HepG2 (cell line): ENCODE results near the gene ZNF341. TPM values are rescaled to one million over a fixed set of nuclear protein-coding genes. Genes with fewer than 3 reads are reported as not detected.

Experiments
- PHF8 ChIP-seq: sonication (generic); formaldehyde crosslinking; IDR thresholded peaks from 2 replicates; pipeline ENCODE4 v1.5.0; 2020; ENCODE audit warnings: missing genetic modification reagents
- TGIF2 ChIP-seq: IDR thresholded peaks from 2 replicates; pipeline ENCODE4 v1.6.1; 2016; ENCODE audit warnings: control low read depth, missing compliant biosample characterization
- TOPORS ChIP-seq: sonication (generic); formaldehyde crosslinking; IDR thresholded peaks from 2 replicates; pipeline ENCODE4 v1.8.0; 2023; ENCODE audit warnings: mild to moderate bottlenecking, missing genetic modification reagents
- ZFP90 ChIP-seq: sonication (generic); formaldehyde crosslinking; IDR thresholded peaks from 2 replicates; pipeline ENCODE4 v1.8.0; 2022; ENCODE audit warnings: missing genetic modification reagents, mild to moderate bottlenecking, inconsistent platforms, borderline replicate concordance
- ZNF121 ChIP-seq: sonication (generic); formaldehyde crosslinking; IDR thresholded peaks from 2 replicates; pipeline ENCODE4 v1.5.0; 2020; ENCODE audit warnings: mild to moderate bottlenecking, missing genetic modification reagents
- ZNF280D ChIP-seq: sonication (generic); formaldehyde crosslinking; IDR thresholded peaks from 2 replicates; pipeline ENCODE4 v1.5.1; 2020; ENCODE audit warnings: mild to moderate bottlenecking, missing genetic modification reagents
- ZNF605 ChIP-seq: sonication (generic); formaldehyde crosslinking; IDR thresholded peaks from 2 replicates; pipeline ENCODE4 v1.8.0; 2022; ENCODE audit warnings: mild to moderate bottlenecking, missing genetic modification reagents
- polyA plus RNA-seq, 8 experiments: library from polyadenylated mRNA; depleted of rRNA in 3 of 8; stranded (reverse) in 7 of 8; unstranded in 1 of 8; fragments of >200 nt; fragmentation: Illumina TruSeq in 4 of 8; extraction: Trizol in 4 of 8; gene quantifications; 2 replicates each; pipeline versions ENCODE4 v1.2.1 to v1.2.3, GENCODE V29; 2011 to 2016; ENCODE audit warnings: low read depth in 4 of 8, missing spikeins in 1 of 8, mixed read lengths in 1 of 8; ENCODE audit not compliant: insufficient read depth in 1 of 8
- total RNA-seq, 5 experiments: library from RNA; depleted of rRNA; stranded (reverse); fragments of >200 nt; fragmentation: Illumina TruSeq; extraction: Trizol; gene quantifications; 2 replicates each; pipeline ENCODE4 v1.2.3, GENCODE V29; 2016; ENCODE audit warnings: low read depth in 1 of 5
- TF ChIP-seq, protein P1 (sequence below): IDR thresholded peaks from 2 replicates; pipeline ENCODE4 v1.6.1; 2018; ENCODE audit warnings: missing genetic modification reagents, mild to moderate bottlenecking, missing compliant biosample characterization

Gene ZNF341
- total and polyA plus RNA-seq, 2 of the 13 experiments (the other 11 are each of a cell fraction or from before 2014, with no cell fraction given), result 1.1 to 2.2 TPM

DNA sequence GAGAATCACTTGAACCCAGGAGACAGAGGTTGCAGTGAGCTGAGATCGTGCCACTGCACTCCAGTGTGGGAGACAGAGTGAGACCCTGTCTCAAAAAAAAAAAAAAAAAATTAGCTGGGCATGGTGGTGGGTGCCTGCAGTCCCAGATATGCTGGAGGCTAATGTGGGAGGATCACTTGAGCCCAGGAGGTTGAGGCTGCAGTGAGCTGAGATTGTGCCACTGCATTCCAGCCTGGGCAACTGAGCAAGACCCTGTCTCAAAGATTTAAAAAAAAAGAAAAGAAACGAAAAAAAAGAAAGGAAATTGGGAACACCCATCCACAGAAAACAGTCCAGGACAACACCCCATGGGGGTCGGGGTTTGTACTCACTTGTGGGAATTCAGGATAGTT, 60.8 kb downstream of the ZNF341 start (continued):
- 0 out of 2 replicates have a peak, but pooled peaks have one; percentile 15 for TF ChIP-seq ZNF280D (CRISPR knock-in tag)
- 0 out of 2 replicates have a peak, but pooled peaks have one; percentile 5 for TF ChIP-seq TGIF2 (CRISPR knock-in tag)
- peak; percentile 55; the same call in 1 of the 2 replicates for TF ChIP-seq ZNF605
- TF ChIP-seq, protein P1, sequence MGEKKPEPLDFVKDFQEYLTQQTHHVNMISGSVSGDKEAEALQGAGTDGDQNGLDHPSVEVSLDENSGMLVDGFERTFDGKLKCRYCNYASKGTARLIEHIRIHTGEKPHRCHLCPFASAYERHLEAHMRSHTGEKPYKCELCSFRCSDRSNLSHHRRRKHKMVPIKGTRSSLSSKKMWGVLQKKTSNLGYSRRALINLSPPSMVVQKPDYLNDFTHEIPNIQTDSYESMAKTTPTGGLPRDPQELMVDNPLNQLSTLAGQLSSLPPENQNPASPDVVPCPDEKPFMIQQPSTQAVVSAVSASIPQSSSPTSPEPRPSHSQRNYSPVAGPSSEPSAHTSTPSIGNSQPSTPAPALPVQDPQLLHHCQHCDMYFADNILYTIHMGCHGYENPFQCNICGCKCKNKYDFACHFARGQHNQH, result peak; percentile 43; the same call in 1 of the 2 replicates
- 0 out of 2 replicates have a peak, but pooled peaks have one; percentile 13 for TF ChIP-seq TOPORS (CRISPR knock-in tag)
- peak; percentile 97 for TF ChIP-seq ZNF121 (CRISPR knock-in tag)
- peak; percentile 58; the same call in 1 of the 2 replicates for TF ChIP-seq ZFP90 (CRISPR knock-in tag)
- 0 out of 2 replicates have a peak, but pooled peaks have one; percentile 9 for TF ChIP-seq PHF8
